T-helper 22 cell (primary cell): ENCODE data around the gene BRMS1.
"Not testable (repeated sequence)": the region's sequence is repeated elsewhere in the genome, so short reads cannot be mapped to it uniquely, and the experiment has no call there.

Experiments used
- DNase-seq: peaks from one replicate; pipeline ENCODE4 v3.0.0-alpha.2; 2020; ENCODE audit warnings: low read depth

Gene BRMS1

DNA sequence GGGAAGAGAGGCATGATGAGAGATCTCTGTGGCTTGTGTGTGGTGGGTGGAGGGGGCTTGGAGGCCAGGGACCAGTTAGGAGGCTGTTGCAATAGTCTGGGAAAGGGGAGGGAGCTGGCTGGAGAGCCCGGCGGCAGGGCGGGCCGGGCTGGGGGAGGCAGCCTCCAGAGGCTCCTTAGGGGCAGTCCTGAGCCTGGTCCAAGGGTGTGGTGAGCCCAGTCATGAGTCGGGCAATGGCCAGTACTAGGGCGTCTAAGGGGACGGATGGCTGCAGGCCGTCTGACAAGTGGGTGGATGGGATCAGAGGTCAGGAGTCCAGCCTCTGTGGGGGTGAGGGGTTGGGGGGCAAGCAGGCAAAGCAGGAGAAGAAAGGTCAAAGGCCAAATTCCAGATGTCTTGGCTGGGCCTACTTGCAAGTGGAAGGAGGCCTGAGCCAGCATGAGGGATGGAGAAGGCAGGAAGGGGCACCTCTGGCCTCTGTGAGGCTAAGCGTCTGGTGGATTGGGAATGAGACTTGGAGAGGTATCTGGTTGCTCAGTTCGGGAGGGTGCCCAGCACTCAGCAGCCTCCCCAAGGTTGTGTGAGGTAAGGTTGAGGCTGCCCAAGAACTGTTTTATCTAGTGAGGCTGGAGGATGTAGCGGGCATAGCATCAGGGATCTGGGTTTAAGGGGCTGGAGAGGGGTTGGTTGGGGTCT is 22.0 kb downstream of the BRMS1 start:
- DNase-seq = no peak

DNA sequence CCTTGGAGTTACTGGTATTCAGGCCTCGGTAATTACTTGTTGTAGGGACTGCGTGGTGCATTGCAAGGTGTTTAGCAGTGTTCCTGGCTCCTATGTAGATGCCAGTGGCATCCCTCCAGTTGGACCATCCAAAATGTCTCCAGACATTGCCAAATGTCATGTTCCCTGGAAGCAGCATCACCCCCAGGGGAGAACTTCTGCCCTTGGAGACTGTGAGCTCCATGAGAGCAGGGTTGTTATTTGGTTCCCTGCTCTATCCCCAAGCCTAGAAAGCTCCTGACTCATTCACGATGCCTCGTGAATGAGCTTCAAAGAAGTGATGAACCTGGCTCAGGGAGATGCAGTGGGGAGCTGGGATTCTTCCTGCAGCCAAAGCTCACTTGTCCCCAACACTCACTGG is 23.3 kb downstream of the BRMS1 start:
- DNase-seq = no peak

DNA sequence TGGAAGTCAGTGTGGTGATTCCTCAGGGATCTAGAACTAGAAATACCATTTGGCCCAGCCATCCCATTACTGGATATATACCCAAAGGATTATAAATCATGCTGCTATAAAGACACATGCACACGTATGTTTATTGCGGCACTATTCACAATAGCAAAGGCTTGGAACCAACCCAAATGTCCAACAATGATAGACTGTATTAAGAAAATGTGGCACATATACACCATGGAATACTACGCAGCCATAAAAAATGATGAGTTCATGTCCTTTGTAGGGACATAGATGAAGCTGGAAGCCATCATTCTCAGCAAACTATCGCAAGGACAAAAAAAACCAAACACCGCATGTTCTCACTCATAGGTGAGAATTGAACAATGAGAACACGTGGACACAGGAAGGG is 24.2 kb downstream of the BRMS1 start:
- DNase-seq = not testable (repeated sequence)

- DNase-seq = not testable (repeated sequence)
Observed at GRCh38 chr11:66320289-66320688, 24.6 kb downstream of the BRMS1 start.

DNA sequence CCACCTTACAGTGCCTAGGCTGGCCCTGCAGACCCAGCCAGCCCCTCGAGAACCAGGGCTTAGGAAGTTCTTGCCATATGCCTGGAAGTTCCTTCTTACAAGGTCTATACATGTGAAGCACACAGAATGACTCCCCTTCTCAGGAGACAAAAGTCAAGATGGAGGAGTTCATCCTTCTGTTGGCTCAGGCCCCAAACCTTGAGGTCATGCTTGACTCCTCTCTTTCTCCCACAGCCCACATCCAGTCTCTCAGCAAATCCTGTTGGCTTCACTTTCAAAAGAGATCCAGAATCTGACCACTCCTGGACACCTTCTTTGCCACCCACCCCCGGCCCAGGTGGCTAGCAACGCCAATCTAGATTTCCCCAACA is 26.3 kb downstream of the BRMS1 start:
- no peak for DNase-seq

DNA sequence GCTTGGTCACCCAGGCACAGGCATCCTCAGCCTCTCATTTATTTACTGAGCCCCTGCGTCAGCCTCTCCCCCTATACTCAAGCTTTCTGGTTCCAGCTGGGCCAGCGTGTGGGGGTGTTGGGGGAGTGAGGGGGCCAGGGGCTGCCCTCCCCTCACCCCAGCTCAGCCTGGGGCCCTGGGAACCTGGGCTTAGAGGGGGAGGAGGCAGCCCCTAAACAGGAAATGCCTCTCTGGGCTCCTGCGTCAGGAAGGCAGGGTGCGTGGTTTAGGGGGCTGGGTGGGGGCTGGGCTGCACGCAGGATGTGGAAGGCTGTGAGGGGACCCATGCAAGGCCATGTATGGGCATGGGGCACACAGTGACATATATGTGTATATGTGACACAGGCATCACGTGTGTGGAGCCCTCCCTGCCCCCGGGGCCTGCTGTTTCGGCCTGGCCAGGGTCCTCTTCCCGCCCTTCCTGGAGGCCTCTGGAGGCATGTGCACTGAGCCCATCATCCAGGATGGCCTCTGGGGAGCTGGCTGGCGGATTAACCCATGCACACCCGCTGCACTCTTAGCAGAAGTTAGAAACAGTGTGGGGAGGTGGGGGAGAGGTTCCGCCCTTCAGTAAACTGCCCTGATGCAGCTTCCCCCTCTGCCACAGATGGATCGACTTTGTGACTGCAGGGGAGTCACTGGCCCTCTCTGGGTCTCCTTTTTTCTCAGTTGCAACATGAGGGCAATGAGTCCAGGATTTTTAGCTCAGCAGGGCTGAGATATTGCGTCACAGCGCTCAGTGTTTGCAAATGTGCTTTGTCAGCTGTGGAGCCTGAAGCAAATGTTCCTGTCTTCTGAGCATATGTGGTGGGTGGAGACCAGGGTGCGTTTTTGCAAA is 26.9 kb downstream of the BRMS1 start:
- no peak for DNase-seq

GRCh38 chr11:66317322-66317722 is 27.6 kb downstream of the BRMS1 start:
- DNase-seq = no peak

DNA sequence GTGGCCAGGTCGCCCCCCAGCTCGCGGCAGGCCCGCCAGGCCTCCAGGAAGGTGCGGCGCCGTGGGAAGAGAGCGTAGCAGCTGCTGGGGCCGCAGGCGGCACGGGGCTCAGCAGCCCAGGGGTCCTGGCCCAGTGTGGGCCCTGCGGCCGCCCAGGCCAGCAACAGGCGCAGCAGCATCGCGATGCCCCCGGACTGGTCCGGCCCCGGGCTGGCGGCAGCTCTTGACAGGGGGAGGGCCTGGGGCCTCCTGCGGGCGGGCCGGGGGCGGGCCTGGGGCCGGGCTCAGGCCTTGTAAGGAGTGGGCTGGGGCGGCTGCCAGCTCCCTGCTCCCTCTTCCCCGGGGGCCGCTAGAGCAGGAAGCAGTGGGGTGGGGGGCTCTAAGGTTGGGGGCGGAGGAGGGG is 28.1 kb downstream of the BRMS1 start, which contains the start of gene CD248:
CD248 (minus strand) TSS at position 196 of the 403 bp plus-strand sequence; CDS start at position 179, 17 bp downstream.
- DNase-seq = no peak

- no peak for DNase-seq
Observed at GRCh38 chr11:66315921-66316811, 28.7 kb downstream of the BRMS1 start.

- no peak for DNase-seq
Observed at GRCh38 chr11:66315498-66315885, 29.4 kb downstream of the BRMS1 start.

GRCh38 chr11:66314561-66315497 is 30.1 kb downstream of the BRMS1 start:
- DNase-seq = no peak

GRCh38 chr11:66314186-66314501 is 30.8 kb downstream of the BRMS1 start:
- no peak for DNase-seq

DNA sequence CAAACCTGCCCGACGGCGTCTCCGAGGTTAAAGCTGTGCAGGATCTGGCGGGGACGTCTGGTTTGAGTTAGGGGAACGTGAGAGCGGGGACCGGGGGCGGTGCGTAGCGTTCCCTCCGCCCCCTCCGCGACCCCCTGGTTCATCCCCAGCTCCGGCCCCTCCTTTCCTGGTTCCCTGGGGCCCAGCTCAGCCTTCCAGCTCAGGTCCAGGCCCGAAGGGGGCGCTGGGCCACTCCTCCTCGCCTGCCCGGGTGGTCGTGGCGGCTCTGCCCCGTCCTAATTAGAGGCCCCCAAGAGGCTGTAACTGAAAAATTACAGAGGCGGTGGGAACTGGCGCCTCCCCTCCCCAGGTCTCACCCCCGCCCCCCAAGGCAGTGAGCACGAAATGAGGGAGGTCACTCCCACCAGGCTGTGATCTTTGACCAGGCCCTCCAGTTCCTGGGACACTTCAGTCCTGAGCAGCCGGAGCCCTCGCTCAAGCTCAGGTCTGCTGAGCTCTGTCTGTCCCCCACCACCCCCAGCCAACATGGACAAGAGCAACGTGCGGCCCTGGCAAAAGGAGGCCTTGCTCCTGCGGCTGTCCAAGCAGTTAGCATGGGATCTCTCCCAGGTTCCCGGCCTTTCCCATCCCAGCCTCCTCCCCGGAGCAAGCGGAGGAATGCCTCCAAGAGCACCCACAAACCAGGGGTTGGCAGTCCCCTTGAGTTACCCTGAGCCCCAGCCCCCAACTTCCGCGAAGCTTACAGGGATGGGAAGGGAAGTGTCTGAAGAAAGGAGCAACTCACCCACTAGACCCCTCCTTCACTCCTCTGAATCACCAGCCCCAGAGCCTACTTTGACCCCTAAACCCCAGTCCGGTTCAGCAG is 31.4 kb downstream of the BRMS1 start:
- DNase-seq = no peak

GRCh38 chr11:66312549-66313320 is 32.2 kb downstream of the BRMS1 start:
- peak; percentile 96 for DNase-seq

GRCh38 chr11:66311965-66312548 is 32.8 kb downstream of the BRMS1 start:
- DNase-seq = peak; percentile 92

DNA sequence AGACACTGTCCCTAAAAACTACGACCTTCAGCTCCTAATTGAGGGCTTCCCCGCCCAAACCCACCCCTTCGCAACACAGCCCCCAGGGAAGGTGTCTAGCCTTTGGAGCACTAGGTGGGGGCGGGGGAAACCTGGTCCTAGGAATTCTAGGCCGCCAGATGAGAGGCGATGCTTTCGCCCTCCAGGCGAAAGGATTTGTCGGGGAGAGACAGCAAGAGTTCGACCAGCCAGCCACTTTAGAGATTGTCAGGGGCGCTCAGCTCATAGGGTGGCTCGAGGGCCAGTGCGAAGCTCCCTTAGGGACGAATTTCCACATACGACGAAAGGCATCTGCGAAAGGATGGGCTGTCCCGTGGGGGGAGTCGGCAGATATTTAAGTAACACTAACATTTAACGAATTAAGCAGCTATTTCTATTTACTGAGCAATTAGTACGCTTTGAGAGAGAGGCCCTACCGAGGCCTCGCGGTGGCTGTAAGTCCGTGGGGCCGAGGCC is 33.4 kb downstream of the BRMS1 start:
- no peak for DNase-seq

GRCh38 chr11:66310803-66311440 is 34.0 kb downstream of the BRMS1 start:
- DNase-seq = not testable (repeated sequence)

DNA sequence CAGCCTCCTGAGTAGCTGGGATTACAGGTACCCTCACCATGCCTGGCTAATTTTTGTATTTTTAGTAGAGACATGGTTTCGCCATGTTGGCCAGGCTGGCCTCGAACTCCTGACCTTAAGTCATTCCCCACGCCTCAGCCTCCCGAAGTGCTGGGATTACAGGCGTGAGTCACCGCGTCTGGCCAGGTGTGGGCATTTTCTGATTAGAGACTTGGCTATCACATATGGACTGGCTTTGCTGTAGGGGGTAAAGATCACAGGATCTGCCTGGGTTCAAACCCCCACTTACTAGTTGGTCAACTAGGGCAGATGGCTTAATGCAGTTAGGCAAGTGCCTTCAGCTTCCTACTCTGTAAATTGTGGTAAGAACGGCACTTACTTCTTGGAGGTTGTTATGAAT is 34.6 kb downstream of the BRMS1 start:
- DNase-seq = no peak
